SU-DHL-6 (cell line): ENCODE measurements around the gene DEDD2.

ENCODE experiments used
- H2AFZ ChIP-seq: fragments of 200-600 bp; sonication (generic); 2 replicates; pipeline ENCODE4 v1.6.1; 2014; ENCODE audit warnings: low read depth, mild to moderate bottlenecking, moderate library complexity, mixed read lengths, antibody characterized with exemption, low read length; ENCODE audit not compliant: severe bottlenecking
- H3F3A ChIP-seq: fragments of 200-600 bp; shearing (Covaris generic); 2 replicates; pipeline ENCODE4 v1.6.0; 2016; ENCODE audit warnings: antibody characterized with exemption, mild to moderate bottlenecking; ENCODE audit not compliant: insufficient read depth
- H3K27ac ChIP-seq: fragments of 200-600 bp; sonication (generic); 2 replicates; pipeline ENCODE4 v1.5.1; 2016; ENCODE audit warnings: low read depth, mild to moderate bottlenecking, low read length, moderate library complexity, mixed read lengths
- H3K27me3 ChIP-seq: fragments of 200-600 bp; sonication (generic), shearing (Covaris generic); 2 replicates; pipeline ENCODE4 v1.6.0; 2014; ENCODE audit warnings: mild to moderate bottlenecking, low read length
- H3K36me3 ChIP-seq: fragments of 200-600 bp; sonication (generic); 2 replicates; pipeline ENCODE4 v1.6.1; 2014; ENCODE audit warnings: mild to moderate bottlenecking, low read length, mixed read lengths
- H3K4me2 ChIP-seq: fragments of 300-600, 200-600 bp; shearing (Covaris generic), sonication (generic); 2 replicates; pipeline ENCODE4 v1.6.0; 2014; ENCODE audit warnings: low read length, low read depth, mild to moderate bottlenecking; ENCODE audit not compliant: poor library complexity, severe bottlenecking
- H3K4me3 ChIP-seq: fragments of 200-600 bp; sonication (generic); 2 replicates; pipeline ENCODE4 v1.5.1; 2014; ENCODE audit warnings: antibody characterized with exemption, low read length, mild to moderate bottlenecking, mixed read lengths; ENCODE audit not compliant: insufficient read depth, poor library complexity, severe bottlenecking
- H3K79me2 ChIP-seq: fragments of 200-600 bp; sonication (generic); 2 replicates; pipeline ENCODE4 v1.6.1; 2014; ENCODE audit warnings: mild to moderate bottlenecking, low read length, moderate library complexity; ENCODE audit not compliant: insufficient read depth
- H3K9ac ChIP-seq: fragments of 200-600 bp; sonication (generic); 2 replicates; pipeline ENCODE4 v1.7.0; 2014; ENCODE audit warnings: mild to moderate bottlenecking, low read length
- H3K9me2 ChIP-seq: fragments of 200-600 bp; sonication (generic); replicated peaks from 2 replicates; pipeline ENCODE4 v1.6.1; 2014; ENCODE audit warnings: low read length; ENCODE audit not compliant: insufficient read depth
- H3K9me3 ChIP-seq: fragments of 200-600 bp; sonication (generic); 2 replicates; pipeline ENCODE4 v1.6.1; 2014; ENCODE audit warnings: low read length, mixed read lengths; ENCODE audit not compliant: insufficient read depth
- H4K20me1 ChIP-seq: fragments of 200-600 bp; sonication (generic); 2 replicates; pipeline ENCODE4 v1.6.1; 2014; ENCODE audit warnings: low read depth, mild to moderate bottlenecking, antibody characterized with exemption, low read length, moderate library complexity, mixed read lengths
- CTCF ChIP-seq: fragments of 200-600 bp; sonication (generic); IDR thresholded peaks from one replicate; pipeline ENCODE4 v1.5.1; 2017; ENCODE audit warnings: antibody characterized with exemption, mild to moderate bottlenecking, low read length, moderate library complexity; ENCODE audit not compliant: insufficient read depth, poor library complexity, severe bottlenecking
- EZH2phosphoT487 ChIP-seq: fragments of 200-600 bp; sonication (generic), shearing (Covaris generic); conservative IDR thresholded peaks from 2 replicates; pipeline ENCODE4 v1.6.1; 2018; ENCODE audit warnings: mild to moderate bottlenecking, antibody characterized with exemption, low read length, moderate library complexity, mixed read lengths

The DEDD2 gene

GRCh38 chr19:42150911-42151361 lies 66.5 kb downstream of the DEDD2 start:
- Histone ChIP-seq H3K79me2 (no peaks in the 10 kb centered on the region), H3K4me3 (no peak overlapping the region), H3K9ac (no peak overlapping the region), H4K20me1 (no peaks in the 10 kb centered on the region), H3K36me3 (no peaks in the 10 kb centered on the region), H3K9me3 (no peaks in the 10 kb centered on the region), H2AFZ (no peak overlapping the region), H3K4me2 (no peak overlapping the region), H3K27me3 (no peaks in the 10 kb centered on the region), H3K9me2 (no peaks in the 10 kb centered on the region), H3F3A (no peaks in the 10 kb centered on the region), H3K27ac (no peak overlapping the region)
- TF ChIP-seq CTCF (no peak), EZH2phosphoT487 (no peak)

- H3K9me3 ChIP-seq = no peaks in the 10 kb centered on the region
- H4K20me1 ChIP-seq = no peaks in the 10 kb centered on the region
- TF ChIP-seq EZH2phosphoT487 (no peak), CTCF (no peak)
- no peak overlapping the region for H3K4me3 ChIP-seq
- no peaks in the 10 kb centered on the region for H3K27me3 ChIP-seq
- H3K27ac ChIP-seq = no peak overlapping the region
- no peaks in the 10 kb centered on the region for H3K9me2 ChIP-seq
- H3K36me3 ChIP-seq = no peaks in the 10 kb centered on the region
- H2AFZ ChIP-seq = no peak overlapping the region
- no peak overlapping the region for H3K4me2 ChIP-seq
- no peaks in the 10 kb centered on the region for H3K79me2 ChIP-seq
- no peaks in the 10 kb centered on the region for H3F3A ChIP-seq
- no peak overlapping the region for H3K9ac ChIP-seq
These were observed 67.1 kb downstream of the DEDD2 start for GRCh38 chr19:42150364-42150763.

- no peaks in the 10 kb centered on the region for H3K27me3 ChIP-seq
- no peak for TF ChIP-seq CTCF
- no peak for TF ChIP-seq EZH2phosphoT487
- no peak overlapping the region for H3K27ac ChIP-seq
- no peak overlapping the region for H3K9ac ChIP-seq
- H4K20me1 ChIP-seq = no peaks in the 10 kb centered on the region
- H3K4me2 ChIP-seq = no peak overlapping the region
- no peaks in the 10 kb centered on the region for H3K9me3 ChIP-seq
- H2AFZ ChIP-seq = no peak overlapping the region
- H3F3A ChIP-seq = no peaks in the 10 kb centered on the region
- no peaks in the 10 kb centered on the region for H3K79me2 ChIP-seq
- no peaks in the 10 kb centered on the region for H3K9me2 ChIP-seq
- H3K36me3 ChIP-seq = no peaks in the 10 kb centered on the region
- no peak overlapping the region for H3K4me3 ChIP-seq
These were observed 67.9 kb downstream of the DEDD2 start for GRCh38 chr19:42149447-42150202.
